Left lobe of liver (tissue), 2 donors: Measurements from ENCODE around the gene TUT1. TPM values are rescaled to one million over a fixed set of nuclear protein-coding genes. Genes with fewer than 3 reads are reported as not detected.
A peak's percentile ranks its signal among the peaks of the same experiment; 100 is the strongest.
"Not testable (repeated sequence)": the region's sequence is repeated elsewhere in the genome, so short reads cannot be mapped to it uniquely, and the experiment has no call there.

ENCODE experiments used
- ATAC-seq: fragments of 200-7000 bp; cut with Tn5 transposase; one replicate; pipeline ENCODE4 v1.9.1; 2020; ENCODE audit warnings: mild to moderate bottlenecking, moderate library complexity
- DNase-seq: peaks from one replicate; pipeline ENCODE4 v3.0.0-alpha.2; 2020; ENCODE audit warnings: low spot score
- total RNA-seq: library from RNA; stranded (reverse); gene quantifications from one replicate; pipeline ENCODE4 v1.2.1, GENCODE V29; 2021
- donor health status: DM: no; HTN: no; CAD: no; lungs with moderate emphysema.
- donor health status: DM: no; HTN: yes; CAD: no.

The TUT1 gene, protein sequence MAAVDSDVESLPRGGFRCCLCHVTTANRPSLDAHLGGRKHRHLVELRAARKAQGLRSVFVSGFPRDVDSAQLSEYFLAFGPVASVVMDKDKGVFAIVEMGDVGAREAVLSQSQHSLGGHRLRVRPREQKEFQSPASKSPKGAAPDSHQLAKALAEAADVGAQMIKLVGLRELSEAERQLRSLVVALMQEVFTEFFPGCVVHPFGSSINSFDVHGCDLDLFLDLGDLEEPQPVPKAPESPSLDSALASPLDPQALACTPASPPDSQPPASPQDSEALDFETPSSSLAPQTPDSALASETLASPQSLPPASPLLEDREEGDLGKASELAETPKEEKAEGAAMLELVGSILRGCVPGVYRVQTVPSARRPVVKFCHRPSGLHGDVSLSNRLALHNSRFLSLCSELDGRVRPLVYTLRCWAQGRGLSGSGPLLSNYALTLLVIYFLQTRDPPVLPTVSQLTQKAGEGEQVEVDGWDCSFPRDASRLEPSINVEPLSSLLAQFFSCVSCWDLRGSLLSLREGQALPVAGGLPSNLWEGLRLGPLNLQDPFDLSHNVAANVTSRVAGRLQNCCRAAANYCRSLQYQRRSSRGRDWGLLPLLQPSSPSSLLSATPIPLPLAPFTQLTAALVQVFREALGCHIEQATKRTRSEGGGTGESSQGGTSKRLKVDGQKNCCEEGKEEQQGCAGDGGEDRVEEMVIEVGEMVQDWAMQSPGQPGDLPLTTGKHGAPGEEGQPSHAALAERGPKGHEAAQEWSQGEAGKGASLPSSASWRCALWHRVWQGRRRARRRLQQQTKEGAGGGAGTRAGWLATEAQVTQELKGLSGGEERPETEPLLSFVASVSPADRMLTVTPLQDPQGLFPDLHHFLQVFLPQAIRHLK
- 32.6 TPM for total RNA-seq

DNA sequence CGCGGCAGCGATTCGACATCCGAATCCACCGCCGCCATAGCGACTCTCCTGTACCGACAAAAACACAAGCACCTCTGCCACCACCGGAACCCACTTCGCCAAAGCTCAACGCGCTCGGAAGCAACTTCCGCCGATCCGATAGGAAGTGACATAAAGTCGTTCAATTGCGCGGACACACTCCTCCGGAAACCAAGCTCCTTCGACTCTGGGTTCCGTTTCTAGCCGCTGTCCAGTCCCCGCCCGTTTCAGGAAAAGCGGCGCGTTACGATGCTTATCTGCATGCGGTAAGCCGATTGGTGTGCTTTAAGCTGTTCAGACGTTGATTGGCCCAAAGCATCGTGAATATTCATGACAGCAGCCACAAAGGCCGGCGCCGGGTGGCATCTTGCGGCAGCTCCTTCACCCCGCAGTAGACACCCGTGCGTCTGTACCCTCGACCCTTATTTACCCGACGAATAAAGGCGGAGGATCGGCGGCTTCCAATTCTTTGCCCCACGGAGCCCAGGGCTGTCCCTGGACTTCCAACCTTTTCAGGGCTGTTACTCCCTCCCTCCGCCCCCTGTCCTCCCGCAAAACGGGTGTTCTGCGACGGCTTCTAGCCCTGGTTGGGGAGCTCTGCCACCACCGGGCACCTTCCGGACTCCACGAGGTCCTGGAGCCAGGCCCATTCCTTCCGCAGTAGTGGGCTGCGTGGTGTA is at the start of gene TUT1:
TUT1 (minus strand) TSS at position 76 of the 698 bp plus-strand sequence; CDS start at position 38, 38 bp downstream.
- ATAC-seq (peak; percentile 86), DNase-seq (peak; percentile 98)

DNA sequence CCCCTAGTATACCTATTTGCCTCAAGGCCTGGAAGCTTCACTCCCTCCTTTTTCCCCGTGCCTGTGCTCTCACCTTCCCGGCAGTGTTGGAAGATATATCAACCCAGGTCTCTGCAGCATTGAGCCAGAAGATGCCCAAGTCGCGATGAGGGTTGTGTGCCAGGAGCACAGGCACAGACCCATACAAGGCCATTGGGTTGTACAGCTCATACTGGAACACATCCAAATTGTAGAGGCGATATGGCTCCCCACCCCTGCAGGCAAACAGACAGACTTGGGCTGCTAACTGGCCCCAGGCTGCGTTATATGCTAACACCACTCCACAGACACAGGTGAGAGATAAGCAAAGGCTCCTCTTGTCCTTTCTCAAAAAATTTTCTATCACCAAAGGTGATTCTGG is 41.2 kb upstream of the TUT1 start:
- DNase-seq (no peak), ATAC-seq (no peak)

DNA sequence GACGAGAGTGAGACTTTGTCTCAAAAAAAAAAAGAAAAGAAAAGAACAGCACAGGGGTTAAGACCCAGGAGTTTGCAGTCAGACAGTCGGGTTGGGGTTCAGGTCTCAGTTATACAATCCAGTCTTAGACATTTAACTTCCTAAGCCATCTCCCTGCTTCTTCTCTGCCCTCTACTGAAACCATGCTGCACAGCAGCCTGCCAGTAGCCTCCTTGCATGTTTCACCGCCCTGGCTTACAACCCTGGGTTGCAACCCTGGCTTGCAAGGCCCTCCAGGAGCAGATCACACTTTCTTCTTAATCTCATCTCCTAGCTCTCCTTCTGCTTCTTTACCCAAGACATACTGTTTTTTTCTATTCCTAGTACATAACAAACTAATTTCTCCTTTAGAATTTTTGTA is 36.4 kb upstream of the TUT1 start:
- peak; percentile 31 for ATAC-seq
- no peak for DNase-seq

DNA sequence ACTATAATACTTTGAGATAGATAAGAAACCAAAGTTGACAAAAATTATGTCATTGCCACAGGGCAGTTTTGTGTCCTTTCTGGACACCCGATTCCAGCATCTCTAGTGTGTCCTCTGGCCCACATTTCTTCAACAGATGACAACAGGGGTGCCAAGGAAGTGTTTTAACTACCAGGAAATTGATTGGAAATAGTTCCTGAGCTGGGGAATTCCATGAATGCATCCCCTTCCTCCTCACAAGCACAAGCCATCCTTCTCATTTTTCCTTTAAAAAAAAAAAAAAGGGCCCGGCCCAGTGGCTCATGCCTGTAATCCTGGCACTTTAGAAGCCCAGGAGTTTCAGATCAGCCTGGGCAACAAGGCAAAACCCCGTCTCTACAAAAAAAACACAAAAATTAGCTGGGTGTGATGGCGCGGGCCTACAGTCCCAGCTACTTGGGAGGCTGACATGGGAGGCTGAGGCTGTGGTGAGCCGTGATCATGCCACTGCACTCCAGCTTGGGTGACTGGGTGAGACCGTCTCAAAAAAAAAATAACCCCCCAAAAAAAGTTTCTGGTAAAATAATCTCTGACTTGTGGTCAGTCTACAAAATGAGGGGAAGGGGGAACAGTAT is 31.3 kb upstream of the TUT1 start:
- ATAC-seq = no peak
- no peak for DNase-seq

DNA sequence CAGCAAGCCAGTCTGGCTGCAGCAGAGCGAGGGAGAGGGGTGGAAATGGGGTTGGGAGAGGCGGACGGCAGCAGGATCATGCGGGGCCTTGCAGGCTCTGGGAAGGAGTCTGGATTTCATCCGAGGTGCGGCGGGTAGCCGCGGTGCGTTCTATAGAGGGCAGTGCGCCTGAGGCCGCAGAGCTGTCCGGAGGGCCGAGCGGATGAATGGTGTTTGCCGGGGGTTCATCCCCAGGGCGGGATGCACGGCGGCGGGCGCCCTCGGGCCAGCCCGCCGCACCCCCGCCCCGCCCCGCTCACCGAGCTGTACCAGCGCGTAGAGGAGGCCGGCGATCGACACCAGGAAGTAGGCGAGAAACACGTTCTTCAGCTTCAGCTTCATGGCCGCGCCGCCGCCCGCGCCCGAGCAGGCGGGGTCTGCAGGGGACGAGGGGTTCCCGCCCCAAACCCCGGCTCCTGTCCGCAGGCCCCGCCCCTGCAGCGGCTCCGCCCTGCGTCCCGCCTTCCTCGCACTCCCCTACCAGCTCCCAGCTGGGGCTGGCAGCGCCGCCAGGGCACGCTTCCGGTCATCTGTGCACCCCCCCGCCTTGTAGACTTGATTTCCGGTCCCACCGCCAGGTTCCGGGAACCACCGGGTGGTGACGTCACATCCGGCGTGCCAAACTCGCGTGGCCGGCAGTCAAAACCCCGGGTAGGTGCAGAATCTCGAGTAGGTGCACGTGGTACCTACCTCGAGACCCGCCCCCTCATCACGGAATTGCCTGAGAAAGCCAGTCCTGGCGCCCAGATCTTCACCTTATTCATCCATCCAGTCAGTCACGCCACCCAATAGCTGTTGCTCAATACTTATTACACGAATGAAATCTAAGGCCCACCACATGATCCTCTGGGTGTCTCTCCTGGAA is 30.5 kb upstream of the TUT1 start, which contains the start of gene B3GAT3:
B3GAT3 (minus strand) TSS at position 420 of the 904 bp plus-strand sequence; CDS start at position 381, 39 bp downstream.
- ATAC-seq = peak; percentile 98
- peak; percentile 99 for DNase-seq

DNA sequence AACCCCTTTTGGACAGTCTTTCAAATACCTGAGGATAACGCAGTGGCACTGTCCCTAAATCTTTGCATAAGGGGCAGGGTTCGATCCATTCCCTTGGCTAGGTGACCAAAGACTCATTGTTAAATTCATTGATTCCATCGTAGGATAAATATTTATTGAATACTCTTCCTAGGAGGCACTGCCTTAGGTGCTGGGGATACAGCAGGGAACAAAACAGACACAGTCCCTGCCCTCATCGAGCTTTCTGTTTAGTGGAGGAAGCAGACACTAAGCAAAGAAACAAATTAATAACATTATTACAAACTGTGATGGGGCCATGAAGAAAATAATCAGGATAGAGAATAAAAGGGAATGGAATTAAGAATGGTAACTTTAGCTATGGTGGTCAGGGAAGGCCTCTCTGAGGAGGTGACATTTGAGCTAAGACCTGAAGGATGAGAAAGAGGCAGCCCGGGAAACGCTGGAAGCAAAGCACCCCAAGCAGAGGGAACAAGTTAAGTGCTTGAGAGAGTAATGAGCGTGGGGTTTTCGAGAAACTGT is 29.8 kb upstream of the TUT1 start:
- no peak for DNase-seq
- no peak for ATAC-seq

DNA sequence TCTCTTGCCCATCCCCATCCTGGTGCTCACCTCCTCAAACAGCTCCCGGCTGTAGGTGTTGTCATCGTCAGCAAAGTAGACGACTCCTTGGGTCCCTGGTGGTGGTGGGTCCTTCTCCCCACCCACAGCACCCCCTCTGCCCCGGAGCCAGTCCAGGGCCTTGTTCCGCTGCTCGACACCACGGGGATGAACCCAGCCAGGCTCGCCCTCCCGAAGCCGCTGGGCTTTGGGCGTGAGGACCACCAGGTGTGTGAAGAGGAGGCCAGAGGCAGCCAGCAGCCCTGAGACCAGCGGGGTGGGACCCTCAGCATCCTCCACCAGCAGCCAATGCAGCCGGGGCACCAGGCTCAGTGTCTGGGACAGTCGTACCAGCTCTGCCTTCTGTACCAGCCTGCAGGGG is 25.6 kb upstream of the TUT1 start:
- not testable (repeated sequence) for DNase-seq, ATAC-seq

DNA sequence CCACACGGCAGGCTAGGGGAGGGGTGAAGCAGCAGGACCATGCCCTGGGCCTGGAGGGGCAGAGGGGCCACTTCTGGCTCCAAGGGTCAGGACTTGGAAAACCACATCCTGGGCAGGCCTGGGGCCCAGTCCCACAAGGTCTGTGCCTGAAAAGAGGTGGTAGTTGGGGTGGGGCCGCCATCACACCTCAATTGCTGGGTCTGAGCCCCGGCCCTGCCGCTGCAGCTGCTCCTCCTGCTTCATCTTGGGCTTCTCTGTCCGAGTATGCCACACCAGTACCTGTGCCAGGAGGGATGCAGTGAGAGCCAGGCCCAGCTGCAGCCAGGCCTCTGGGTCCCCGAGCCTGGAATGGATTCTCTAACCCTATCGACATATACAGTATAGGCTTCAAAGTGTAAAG is 24.2 kb upstream of the TUT1 start:
- ATAC-seq (no peak), DNase-seq (no peak)

DNA sequence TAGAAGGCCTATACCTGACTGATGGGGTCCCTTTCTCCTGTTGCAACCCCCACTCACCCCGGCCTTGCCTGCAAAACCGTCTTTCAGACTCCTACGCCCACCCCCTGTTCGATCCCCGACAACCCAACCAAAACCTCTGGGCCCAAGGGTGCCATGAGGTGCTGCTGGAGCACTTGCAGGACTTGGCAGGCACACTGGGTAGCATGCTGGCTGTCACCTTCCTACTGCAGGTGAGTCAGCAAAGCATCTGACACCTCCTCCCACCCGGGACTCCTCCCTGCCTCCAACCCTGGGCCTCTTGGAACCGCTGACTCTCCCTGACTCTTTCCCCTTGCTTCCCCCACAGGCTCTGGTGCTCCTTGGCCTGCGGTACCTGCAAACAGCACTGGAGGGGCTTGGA is 23.0 kb upstream of the TUT1 start:
- ATAC-seq (no peak), DNase-seq (no peak)

DNA sequence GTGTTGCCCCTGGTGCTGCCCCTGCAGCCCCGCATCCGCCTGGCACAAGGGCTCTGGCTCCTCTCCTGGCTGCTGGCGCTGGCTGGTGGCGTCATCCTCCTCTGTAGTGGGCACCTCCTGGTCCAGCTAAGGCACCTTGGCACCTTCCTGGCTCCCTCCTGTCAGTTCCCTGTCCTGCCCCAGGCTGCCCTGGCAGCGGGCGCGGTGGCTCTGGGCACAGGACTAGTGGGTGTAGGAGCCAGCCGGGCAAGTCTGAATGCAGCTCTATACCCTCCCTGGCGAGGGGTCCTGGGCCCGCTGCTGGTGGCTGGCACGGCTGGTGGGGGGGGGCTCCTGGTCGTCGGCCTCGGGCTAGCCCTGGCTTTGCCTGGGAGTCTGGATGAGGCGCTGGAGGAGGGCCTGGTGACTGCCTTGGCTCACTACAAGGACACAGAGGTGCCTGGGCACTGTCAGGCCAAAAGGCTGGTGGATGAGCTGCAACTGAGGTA is 22.0 kb upstream of the TUT1 start:
- DNase-seq (no peak), ATAC-seq (peak; percentile 24)

DNA sequence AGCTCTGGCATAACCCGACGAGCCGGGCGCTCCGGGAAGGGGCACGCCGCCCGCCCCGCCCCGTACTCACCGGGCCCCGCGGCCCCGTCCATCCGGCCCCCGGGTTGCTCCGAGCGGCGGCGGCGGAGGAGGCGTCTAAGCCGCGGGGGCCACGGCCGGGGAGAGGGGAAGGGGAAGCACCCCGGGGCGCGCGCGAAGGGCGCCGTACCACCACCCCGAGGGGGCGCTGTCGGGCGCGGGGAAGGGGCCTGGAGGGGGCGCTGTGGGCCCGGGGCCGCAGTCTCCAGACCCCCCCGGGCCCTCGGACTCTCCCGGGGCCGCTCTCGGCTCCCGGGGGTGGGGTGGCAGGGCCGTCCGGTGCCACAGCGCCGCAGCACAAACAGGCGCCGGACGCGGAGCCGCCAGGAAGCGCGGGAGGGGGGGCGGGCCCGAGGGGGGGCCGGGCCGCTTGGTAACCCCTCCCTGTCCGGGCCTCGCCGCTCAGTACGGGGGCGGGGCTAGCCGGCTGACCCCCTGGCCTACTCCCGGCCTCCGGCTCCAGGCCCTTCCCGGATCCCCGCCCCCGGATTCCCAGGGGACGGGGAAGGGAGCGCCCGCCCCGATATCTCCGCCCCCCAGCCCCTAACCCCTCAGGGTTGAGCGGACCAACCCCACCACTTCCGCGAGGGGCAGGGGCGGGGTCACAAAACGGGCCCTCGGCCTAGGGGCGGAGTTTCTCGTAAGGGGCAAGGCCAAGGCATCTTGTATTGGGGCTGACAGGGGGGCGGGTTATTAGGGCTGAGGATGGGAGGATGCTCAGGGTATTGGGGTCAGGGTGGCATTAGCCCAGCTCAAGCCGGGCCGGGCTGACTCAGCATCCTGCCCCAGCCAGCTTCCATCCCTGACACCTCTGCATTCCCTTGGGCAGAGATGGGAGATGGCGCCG is 21.3 kb upstream of the TUT1 start, which contains the start of the genes EML3 and ROM1:
EML3 (minus strand) TSS at position 410 of the 925 bp plus-strand sequence; CDS start at position 92, 318 bp downstream.
ROM1 (plus strand) TSS at position 892 of the 925 bp plus-strand sequence; CDS start at position 917, 25 bp downstream.
- ATAC-seq (peak; percentile 87), DNase-seq (peak; percentile 87)

DNA sequence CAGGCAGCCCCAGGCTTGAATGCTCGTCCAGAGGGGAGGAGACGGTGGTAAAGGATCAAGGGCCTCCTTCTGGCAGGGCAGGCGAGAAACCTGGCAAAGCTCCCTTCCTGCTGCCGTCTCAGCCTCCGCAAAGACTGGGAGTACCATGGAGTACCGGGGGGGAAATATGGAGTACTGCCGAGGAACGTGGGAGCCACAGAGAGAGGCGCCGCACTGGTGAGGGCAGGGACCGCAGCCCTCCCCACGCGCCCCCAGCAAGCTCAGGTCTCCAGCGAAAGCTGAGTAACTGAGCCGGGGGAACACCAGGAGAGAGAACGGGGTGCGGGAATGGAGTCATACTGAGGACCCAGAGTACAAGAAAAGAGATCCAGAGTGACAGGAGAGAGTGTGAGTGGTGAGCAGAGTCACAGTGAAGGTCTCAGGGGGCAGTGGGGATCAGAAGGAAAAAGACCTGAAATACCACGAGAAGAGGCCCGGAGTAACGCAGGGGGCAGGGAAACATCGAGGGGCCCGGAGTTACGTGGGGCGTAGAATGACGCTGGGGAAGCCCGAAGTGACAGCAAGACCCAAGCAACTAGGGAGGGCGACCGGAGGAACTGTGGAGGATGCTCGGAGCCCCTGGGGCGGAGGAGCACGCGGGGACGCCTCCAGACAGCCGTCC is 20.5 kb upstream of the TUT1 start:
- DNase-seq (no peak), ATAC-seq (no peak)

DNA sequence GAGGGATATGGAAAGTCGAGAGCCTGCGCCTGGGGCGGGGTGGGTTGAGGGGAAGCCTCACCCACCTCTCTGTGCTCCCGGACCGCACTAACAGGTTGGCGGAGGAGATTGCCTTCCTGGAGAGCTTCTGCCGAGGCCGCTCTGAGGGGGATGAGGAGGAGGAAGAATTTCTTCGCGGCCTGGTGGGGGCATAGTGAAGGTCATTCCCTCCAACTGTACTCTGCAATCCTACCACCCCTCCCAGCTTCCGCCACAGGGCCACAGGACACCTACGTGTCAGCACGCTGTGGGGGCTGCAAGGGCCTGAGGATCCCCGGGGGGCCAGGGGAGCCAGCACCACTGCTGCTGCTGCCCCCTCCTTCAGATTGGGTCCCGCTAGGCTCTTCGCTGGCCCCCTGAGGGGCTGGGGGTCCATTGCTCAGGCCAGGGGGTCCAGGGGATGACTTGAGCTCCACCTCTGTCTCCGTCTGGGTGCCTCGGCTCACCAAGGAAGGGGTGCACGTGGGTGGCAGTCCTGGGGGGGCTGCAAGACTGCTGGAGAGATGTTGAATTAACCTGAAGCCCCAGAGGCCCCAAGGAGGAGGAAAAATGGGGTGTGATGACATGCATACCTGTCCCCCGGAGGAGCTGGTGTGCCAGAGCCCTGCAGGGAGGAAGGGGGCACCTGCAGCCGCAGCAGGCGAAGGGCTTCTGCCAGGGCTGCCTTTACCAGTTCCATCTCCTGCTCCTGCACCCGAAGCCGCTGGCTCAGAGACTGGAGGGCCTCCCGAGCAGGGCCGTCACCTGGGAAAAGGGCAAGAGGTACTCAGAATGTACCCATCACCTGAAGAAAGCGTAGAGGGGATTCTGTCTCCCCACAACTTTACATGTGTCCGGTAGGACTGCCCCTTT is 19.7 kb upstream of the TUT1 start:
- ATAC-seq = no peak
- no peak for DNase-seq

DNA sequence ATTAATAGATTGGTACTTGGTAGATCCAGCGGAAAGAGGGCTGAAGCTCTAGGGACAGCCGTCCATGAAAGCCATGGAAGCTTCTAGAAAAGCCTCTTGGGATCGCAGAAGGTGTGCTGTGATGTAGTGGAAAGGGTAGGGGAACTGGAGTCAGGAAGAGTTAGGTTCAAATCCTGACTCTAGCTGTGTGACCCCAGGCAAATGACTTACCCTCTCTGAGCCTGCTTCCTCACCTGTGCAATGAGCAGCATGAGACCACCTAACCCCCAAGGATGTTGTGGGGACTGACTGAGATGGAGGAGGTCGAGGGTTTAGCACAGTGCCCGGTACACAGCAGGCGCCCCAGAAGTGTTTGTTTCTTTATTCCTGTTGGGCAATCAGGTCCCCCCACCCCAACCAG is 19.1 kb upstream of the TUT1 start:
- DNase-seq = no peak
- ATAC-seq = no peak

DNA sequence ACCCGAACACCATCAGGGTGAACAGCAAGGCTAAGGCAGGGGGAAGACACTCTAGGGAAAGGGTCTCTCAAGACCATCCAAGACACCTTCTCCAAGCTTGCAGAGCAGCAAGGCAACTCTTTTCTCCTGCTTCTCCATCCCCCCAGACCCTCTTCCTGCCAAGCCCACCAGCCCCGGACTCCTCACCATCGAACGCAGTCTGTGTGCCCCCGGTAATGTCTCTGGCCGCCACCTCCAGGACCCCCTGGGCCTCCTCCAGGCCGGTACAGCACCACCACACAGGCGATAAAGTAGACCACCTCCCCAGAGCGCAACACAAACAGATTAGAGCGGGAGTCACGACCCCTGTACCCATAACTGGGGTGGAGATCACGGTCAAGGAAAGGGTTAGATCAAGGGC is 17.5 kb upstream of the TUT1 start:
- no peak for ATAC-seq
- DNase-seq = no peak

DNA sequence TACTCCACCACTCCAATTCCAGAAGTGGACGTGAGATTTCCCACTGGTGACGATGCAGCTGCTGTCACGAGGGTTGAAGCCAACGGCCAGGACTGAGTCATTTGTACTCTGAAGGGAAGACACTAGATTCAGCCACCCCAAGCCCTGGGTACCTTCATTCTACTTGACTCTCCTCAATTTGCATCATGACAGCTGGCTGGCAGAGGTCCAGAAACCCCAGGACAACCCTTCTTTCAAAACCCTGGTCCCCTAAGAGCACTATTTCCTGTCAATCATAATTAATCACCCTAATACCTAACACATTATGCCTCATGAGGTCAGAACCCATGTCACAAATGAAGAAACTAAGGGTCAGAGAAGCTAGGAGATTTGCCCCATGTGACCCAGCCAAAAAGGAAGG is 16.4 kb upstream of the TUT1 start:
- ATAC-seq (no peak), DNase-seq (no peak)
